IMR-90 (cell line): ENCODE measurements around the gene IRF2BP1. TPM values are rescaled to one million over a fixed set of nuclear protein-coding genes. Genes with fewer than 3 reads are reported as not detected.

Source experiments
- ATAC-seq: fragments of 200-7000 bp; cut with Tn5 transposase; 2 replicates; pipeline ENCODE4 v1.9.1; 2020; ENCODE audit warnings: low read depth, mild to moderate bottlenecking, moderate library complexity
- BruUV-seq: library from RNA; stranded (reverse); fragments of 400-500 nt; replicated peaks from 2 replicates; lab custom pipeline; 2021; lab: Mats Ljungman, UMichigan
- CTCF ChIA-PET: fragments of 300-600 bp; formaldehyde crosslinking; extraction: SDS; loops from one replicate; lab custom pipeline; 2021; ENCODE audit warnings: antibody characterized with exemption; lab: Yijun Ruan, JAX
- POLR2A ChIA-PET: fragments of 300-600 bp; sonication (Branson Sonifier 250); formaldehyde crosslinking; loops from one replicate; lab custom pipeline; 2022; ENCODE audit warnings: antibody characterized with exemption; ENCODE audit not compliant: unreplicated experiment; lab: Charles Lee
- DNase-seq: peaks from one replicate; pipeline ENCODE4 v3.0.0; 2013
- H2AFZ ChIP-seq: replicated peaks from 2 replicates; pipeline ENCODE3; 2013; ENCODE audit warnings: low read length, mild to moderate bottlenecking; ENCODE audit not compliant: poor library complexity
- H2AK5ac ChIP-seq: 2 replicates; pipeline ENCODE4 v1.6.1; 2013; ENCODE audit warnings: low read depth, low read length, inconsistent platforms
- H2AK9ac ChIP-seq: replicated peaks from 2 replicates; pipeline ENCODE3; 2013; ENCODE audit warnings: mild to moderate bottlenecking, low read depth, low read length, moderate library complexity; ENCODE audit not compliant: poor library complexity
- H2BK120ac ChIP-seq: 2 replicates; pipeline ENCODE4 v1.6.1; 2013; ENCODE audit warnings: low read depth, low read length, inconsistent platforms
- H2BK15ac ChIP-seq: 3 replicates; pipeline ENCODE4 v1.6.1; 2013; ENCODE audit warnings: low read depth, low read length, inconsistent platforms
- H2BK20ac ChIP-seq: 2 replicates; pipeline ENCODE4 v1.6.1; 2013; ENCODE audit warnings: low read depth, mild to moderate bottlenecking, inconsistent platforms, low read length, moderate library complexity
- H2BK5ac ChIP-seq: 2 replicates; pipeline ENCODE4 v1.6.1; 2013; ENCODE audit warnings: mild to moderate bottlenecking, low read depth, low read length, inconsistent platforms; ENCODE audit not compliant: poor library complexity, severe bottlenecking
- H3K14ac ChIP-seq: replicated peaks from 2 replicates; pipeline ENCODE4 v1.6.1; 2013; ENCODE audit warnings: low read depth, low read length, inconsistent platforms
- H3K18ac ChIP-seq: 2 replicates; pipeline ENCODE4 v1.6.1; 2013; ENCODE audit warnings: low read depth, low read length, control low read depth
- H3K23ac ChIP-seq: 2 replicates; pipeline ENCODE4 v1.6.1; 2013; ENCODE audit warnings: low read depth, low read length, inconsistent platforms
- H3K27ac ChIP-seq: 2 replicates; pipeline ENCODE4 v1.5.1; 2013; ENCODE audit warnings: mild to moderate bottlenecking, control low read depth, low read length; ENCODE audit not compliant: insufficient read depth
- H3K27me3 ChIP-seq: 2 replicates; pipeline ENCODE4 v1.6.1; 2013; ENCODE audit warnings: low read length; ENCODE audit not compliant: control insufficient read depth, insufficient read depth
- H3K36me3 ChIP-seq: 2 replicates; pipeline ENCODE4 v1.6.1; 2013; ENCODE audit warnings: low read length, mixed read lengths; ENCODE audit not compliant: control insufficient read depth, insufficient read depth
- H3K4ac ChIP-seq: 2 replicates; pipeline ENCODE4 v1.6.1; 2013; ENCODE audit warnings: low read depth, low read length, inconsistent platforms
- H3K4me1 ChIP-seq: 2 replicates; pipeline ENCODE4 v1.6.1; 2013; ENCODE audit warnings: low read length, mixed read lengths; ENCODE audit not compliant: control insufficient read depth, insufficient read depth
- H3K4me2 ChIP-seq: 2 replicates; pipeline ENCODE4 v1.6.1; 2013; ENCODE audit warnings: low read depth, mild to moderate bottlenecking, control low read depth, low read length, moderate library complexity
- H3K4me3 ChIP-seq: 2 replicates; pipeline ENCODE4 v1.5.1; 2013; ENCODE audit warnings: low read depth, mild to moderate bottlenecking, control low read depth, low read length, moderate library complexity; ENCODE audit not compliant: insufficient read depth
- H3K56ac ChIP-seq: 2 replicates; pipeline ENCODE4 v1.6.1; 2013; ENCODE audit warnings: low read length, inconsistent platforms; ENCODE audit not compliant: insufficient read depth; ENCODE audit errors: extremely low read depth
- H3K79me1 ChIP-seq, 2 experiments: 2 replicates each; pipeline ENCODE4 v1.6.1; 2013; ENCODE audit warnings: low read length in 2 of 2, inconsistent platforms in 1 of 2, low read depth in 1 of 2
- H3K9ac ChIP-seq: 2 replicates; pipeline ENCODE4 v1.6.1; 2013; ENCODE audit warnings: low read depth, low read length, control low read depth
- H3K9me1 ChIP-seq: 2 replicates; pipeline ENCODE4 v1.6.1; 2013; ENCODE audit warnings: low read length, inconsistent platforms; ENCODE audit not compliant: insufficient read depth
- H3K9me3 ChIP-seq: 2 replicates; pipeline ENCODE4 v1.6.1; 2013; ENCODE audit warnings: low read length; ENCODE audit not compliant: control insufficient read depth, insufficient read depth
- H4K20me1 ChIP-seq: 2 replicates; pipeline ENCODE4 v1.6.1; 2013; ENCODE audit warnings: low read length, inconsistent platforms; ENCODE audit not compliant: insufficient read depth
- H4K5ac ChIP-seq: 2 replicates; pipeline ENCODE4 v1.6.1; 2013; ENCODE audit warnings: mild to moderate bottlenecking, low read depth, low read length, control low read depth
- H4K8ac ChIP-seq, 2 experiments: 2 replicates each; pipeline ENCODE4 v1.6.1; 2013; ENCODE audit warnings: low read depth in 2 of 2, low read length in 2 of 2, control low read depth in 1 of 2, inconsistent platforms in 1 of 2
- H4K91ac ChIP-seq: 2 replicates; pipeline ENCODE4 v1.6.1; 2013; ENCODE audit warnings: low read depth, low read length, inconsistent platforms; ENCODE audit not compliant: insufficient read depth
- CTCF ChIP-seq: conservative IDR thresholded peaks from 2 replicates; pipeline ENCODE4 v1.5.1; 2012; ENCODE audit warnings: mild to moderate bottlenecking, low read depth, low read length, improper control_type of control experiment
- MAFK ChIP-seq: IDR thresholded peaks from 2 replicates; pipeline ENCODE4 v1.6.1; 2012; ENCODE audit warnings: low read depth, low read length, improper control_type of control experiment
- MXI1 ChIP-seq: IDR thresholded peaks from 2 replicates; pipeline ENCODE4 v1.6.1; 2012; ENCODE audit warnings: low read depth, mild to moderate bottlenecking, low read length, moderate library complexity, borderline replicate concordance
- NFE2L2 ChIP-seq: fragments of 150-350 bp; IDR thresholded peaks from 2 replicates; pipeline ENCODE4 v1.6.1; 2016; ENCODE audit warnings: low read depth, mild to moderate bottlenecking, low read length
- POLR2A ChIP-seq: IDR thresholded peaks from 2 replicates; pipeline ENCODE4 v1.6.1; 2012; ENCODE audit warnings: mild to moderate bottlenecking, low read depth, low read length
- SMC3 ChIP-seq: fragments of 150-350 bp; IDR thresholded peaks from 2 replicates; pipeline ENCODE4 v1.6.1; 2016; ENCODE audit warnings: low read depth, mild to moderate bottlenecking, antibody characterized with exemption, low read length, moderate library complexity
- USF2 ChIP-seq: fragments of 150-350 bp; IDR thresholded peaks from 2 replicates; pipeline ENCODE4 v1.6.1; 2017; ENCODE audit warnings: mild to moderate bottlenecking, antibody characterized with exemption, low read length, low read depth
- WGBS, 2 experiments: methylation state at CpG; one replicate each; pipeline versions ENCODE4 v1.1.5 to v1.1.7; 2013; ENCODE audit warnings: missing lambda C conversion rate in 2 of 2; ENCODE audit not compliant: insufficient read length in 1 of 2; ENCODE audit errors: extremely low coverage in 2 of 2; 5-methylcytosine and 5-hydroxymethylcytosine counted together
- dilution Hi-C: fragments of 300-500 bp; cut with HindIII; formaldehyde crosslinking; loops from one replicate; pipeline ENCODE4 v1.14.3; 2018; ENCODE audit warnings: low sequenced_read_pairs; ENCODE audit not compliant: unreplicated experiment
- in situ Hi-C: fragments of 300-500 bp; cut with MboI; formaldehyde crosslinking; loops from 3 replicates; pipeline ENCODE4 v1.14.3; 2019; ENCODE audit warnings: low sequenced_read_pairs, inconsistent platforms, mixed read lengths
- intact Hi-C: fragments of 100-400 bp; cut with micrococcal nuclease; formaldehyde crosslinking; loops from 2 replicates; pipeline ENCODE4 v1.10.0; 2022
- polyA plus RNA-seq, 3 experiments: library from polyadenylated mRNA; depleted of rRNA; stranded (reverse); fragments of >200 nt; gene quantifications; 2 replicates each; pipeline ENCODE4 v1.2.3, GENCODE V29; 2012; ENCODE audit warnings: low replicate concordance in 1 of 3
- total RNA-seq: library from RNA; depleted of rRNA; stranded (reverse); fragments of >200 nt; gene quantifications from 2 replicates; pipeline ENCODE4 v1.2.3, GENCODE V29; 2012
- TF ChIP-seq, protein P1 (sequence below): fragments of 150-350 bp; IDR thresholded peaks from 2 replicates; pipeline ENCODE4 v1.6.1; 2016; ENCODE audit warnings: low read depth, mild to moderate bottlenecking, low read length, moderate library complexity, borderline replicate concordance

Gene IRF2BP1
- total and polyA plus RNA-seq, 2 of the 4 experiments (the other 2 are of a cell fraction) = 4.5 to 8.5 TPM

- Histone ChIP-seq H2BK5ac (no peak overlapping the region), H3K4ac (no peak overlapping the region), H3K27ac (no peak overlapping the region), H2BK15ac (no peak overlapping the region), H4K91ac (no peak overlapping the region), H4K8ac (no peak overlapping the region), H2AK9ac (no peak overlapping the region), H3K4me2 (no peak overlapping the region), H3K23ac (no peak overlapping the region), H3K9ac (no peak overlapping the region), H2BK20ac (no peak overlapping the region), H3K18ac (no peak overlapping the region), H2AFZ (no peak overlapping the region), H3K27me3 (no peaks in the 10 kb centered on the region), H3K4me3 (no peak overlapping the region), H3K14ac (no peak overlapping the region), H3K9me3 (peaks cover 3% of the 10 kb centered on the region; the same call in 1 of the 2 replicates), H3K56ac (no peak overlapping the region), H2BK120ac (no peak overlapping the region), H2AK5ac (no peak overlapping the region), H3K36me3 (peaks cover 58% of the 10 kb centered on the region), H3K9me1 (no peaks in the 10 kb centered on the region), H3K4me1 (no peaks in the 10 kb centered on the region), H3K79me1 (peaks cover 5 to 13% of the 10 kb centered on the region in 2 experiments), H4K20me1 (0 out of 2 replicates have a peak, but pooled peaks cover 4% of the 10 kb centered on the region), H4K5ac (no peak overlapping the region)
- WGBS, 2 experiments = 100% methylated on average over 1 of the region's 7 CpGs; no CpG with 5 or more reads in 1 of the 2 experiments
- CTCF ChIA-PET = no interaction called here
- TF ChIP-seq MXI1 (no peak), USF2 (no peak), MAFK (no peak), SMC3 (no peak), NFE2L2 (no peak), CTCF (no peak), POLR2A (no peak)
- TF ChIP-seq, protein P1, sequence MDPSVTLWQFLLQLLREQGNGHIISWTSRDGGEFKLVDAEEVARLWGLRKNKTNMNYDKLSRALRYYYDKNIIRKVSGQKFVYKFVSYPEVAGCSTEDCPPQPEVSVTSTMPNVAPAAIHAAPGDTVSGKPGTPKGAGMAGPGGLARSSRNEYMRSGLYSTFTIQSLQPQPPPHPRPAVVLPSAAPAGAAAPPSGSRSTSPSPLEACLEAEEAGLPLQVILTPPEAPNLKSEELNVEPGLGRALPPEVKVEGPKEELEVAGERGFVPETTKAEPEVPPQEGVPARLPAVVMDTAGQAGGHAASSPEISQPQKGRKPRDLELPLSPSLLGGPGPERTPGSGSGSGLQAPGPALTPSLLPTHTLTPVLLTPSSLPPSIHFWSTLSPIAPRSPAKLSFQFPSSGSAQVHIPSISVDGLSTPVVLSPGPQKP = no peak
- ATAC-seq (no peak), DNase-seq (no peak)
- POLR2A ChIA-PET = no interaction called here
- no TSS peak for BruUV-seq
- intact Hi-C loops = no loop called here
- in situ Hi-C loops = no loop called here
- dilution Hi-C loops = no loop called here
Measured at GRCh38 chr19:45834970-45835369, 51.0 kb downstream of the IRF2BP1 start.
